ENCODE results near the gene TNFRSF4.

Gene TNFRSF4

GRCh38 chr1:1245178-1245816, 31.3 kb upstream of the TNFRSF4 start:
- no peak for DNase-seq

GRCh38 chr1:1244192-1244811, 30.3 kb upstream of the TNFRSF4 start:
- DNase-seq = no peak

DNA sequence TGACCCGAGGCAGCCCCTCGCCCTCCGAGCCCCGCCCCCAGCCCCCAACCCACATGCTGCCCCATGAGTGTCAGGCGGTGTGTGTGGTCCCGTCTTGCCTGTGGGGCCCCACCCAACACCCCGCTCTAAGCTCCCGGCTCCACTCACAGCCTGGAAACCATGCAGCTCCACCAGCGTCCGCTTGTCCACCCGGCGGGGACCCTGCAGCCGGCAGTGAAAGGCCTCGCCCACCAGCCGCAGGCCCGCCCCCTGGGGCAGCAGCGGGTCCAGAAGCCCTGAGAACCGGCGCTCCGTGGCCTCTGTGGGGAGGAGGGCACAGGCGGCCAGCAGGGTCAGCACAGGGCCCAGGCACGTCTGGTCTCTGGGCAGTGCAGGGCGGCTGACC, 29.8 kb upstream of the TNFRSF4 start:
- no peak for DNase-seq

DNA sequence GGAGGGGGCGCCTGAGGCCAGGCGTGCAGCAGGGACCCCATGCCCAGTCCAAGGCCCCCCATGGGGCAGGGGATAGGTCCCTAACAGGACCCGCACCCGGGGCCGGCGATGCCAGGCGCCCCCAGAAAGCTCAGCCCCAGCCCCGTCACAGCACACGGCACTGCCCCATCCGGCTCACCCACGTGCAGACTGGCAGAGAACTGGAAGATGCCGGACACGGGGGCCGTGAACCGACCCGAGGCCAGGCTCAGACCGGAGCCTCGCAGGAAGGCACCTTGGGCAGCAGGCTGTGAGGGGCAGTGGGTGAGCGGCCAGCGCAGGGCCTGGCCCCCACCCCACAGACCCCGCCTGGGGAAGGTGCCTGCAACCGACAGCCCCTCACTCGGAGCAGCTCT, 29.3 kb upstream of the TNFRSF4 start:
- no peak for DNase-seq

GRCh38 chr1:1242461-1243265, 28.7 kb upstream of the TNFRSF4 start:
- no peak for DNase-seq

- DNase-seq = no peak
These were observed 27.8 kb upstream of the TNFRSF4 start for GRCh38 chr1:1241588-1242219.

DNA sequence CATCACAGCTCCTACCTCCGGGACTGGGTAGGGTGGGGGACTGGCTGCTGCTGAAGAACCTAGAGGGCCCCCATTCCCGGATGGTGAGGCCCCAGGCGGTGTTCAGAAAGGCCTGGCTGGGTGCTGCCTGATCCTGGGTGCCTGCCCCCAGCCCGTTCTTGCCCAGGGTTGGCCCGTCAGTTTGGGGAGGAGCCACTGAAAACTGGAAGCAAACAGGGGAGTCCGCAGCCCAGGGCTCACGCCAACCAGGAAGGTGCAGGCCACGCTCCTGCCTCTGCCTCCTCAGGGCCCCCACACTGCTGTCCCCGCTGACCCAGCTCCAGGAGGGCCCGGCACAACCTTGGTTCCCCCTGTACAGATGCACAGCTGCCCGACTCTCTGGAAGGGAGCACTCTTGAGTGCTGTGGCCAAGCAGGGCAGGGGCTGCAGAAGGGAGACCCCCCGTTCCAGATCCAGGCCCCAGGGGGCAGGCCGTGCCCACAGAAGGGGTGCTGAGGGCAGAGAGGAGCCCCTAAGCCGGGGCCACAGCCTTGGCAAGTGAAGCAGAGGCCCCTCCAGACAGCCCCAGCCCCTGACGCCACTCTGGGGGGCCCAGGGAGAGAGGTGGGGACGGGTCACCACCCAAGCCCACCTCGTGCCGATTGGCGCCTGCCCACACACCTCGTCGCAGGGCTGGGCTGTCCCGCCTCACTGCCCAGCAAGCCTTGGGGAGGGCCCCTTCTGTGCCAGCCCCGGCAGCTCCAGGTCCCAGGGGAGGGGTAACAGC, 27.1 kb upstream of the TNFRSF4 start:
- DNase-seq = no peak

GRCh38 chr1:1240348-1240732, 26.4 kb upstream of the TNFRSF4 start:
- DNase-seq = no peak

DNA sequence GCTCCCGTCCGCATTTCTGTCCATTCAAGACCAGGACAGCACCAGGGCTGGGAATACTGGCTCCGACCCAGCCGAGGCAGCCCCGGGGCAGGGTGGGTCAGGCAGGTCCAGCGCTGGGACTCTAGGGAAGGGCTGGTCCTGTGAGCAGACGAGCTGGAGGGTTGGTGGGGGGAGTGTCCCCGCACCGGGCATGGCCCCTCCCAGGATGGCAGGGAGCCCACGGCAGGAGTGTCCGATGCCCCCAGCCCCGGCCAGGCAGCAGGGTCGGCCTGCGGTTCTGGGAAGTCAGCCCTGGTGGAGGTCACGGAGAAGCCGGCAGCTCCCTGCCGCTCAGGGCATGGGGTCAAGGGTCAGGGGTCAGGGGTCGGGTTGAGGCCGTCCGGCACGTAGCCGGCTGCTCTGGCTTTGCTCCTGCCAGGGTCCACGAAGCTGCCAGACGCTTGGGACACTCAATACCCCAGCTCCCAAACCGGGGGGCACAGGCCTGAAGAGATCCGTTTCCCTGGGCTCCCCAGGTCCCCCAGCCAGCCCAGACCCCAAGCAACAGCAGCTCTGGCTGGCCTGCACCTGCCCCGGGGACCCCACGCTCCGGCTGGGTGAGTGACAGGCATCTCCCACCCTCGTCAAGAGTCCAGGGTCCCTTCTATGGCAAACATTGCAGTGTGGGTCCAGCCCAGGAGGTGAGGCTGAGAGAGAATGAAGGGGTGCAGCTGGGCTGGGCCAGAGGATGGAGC, 25.8 kb upstream of the TNFRSF4 start:
- DNase-seq = no peak

GRCh38 chr1:1239227-1239613, 25.3 kb upstream of the TNFRSF4 start:
- DNase-seq = no peak

DNA sequence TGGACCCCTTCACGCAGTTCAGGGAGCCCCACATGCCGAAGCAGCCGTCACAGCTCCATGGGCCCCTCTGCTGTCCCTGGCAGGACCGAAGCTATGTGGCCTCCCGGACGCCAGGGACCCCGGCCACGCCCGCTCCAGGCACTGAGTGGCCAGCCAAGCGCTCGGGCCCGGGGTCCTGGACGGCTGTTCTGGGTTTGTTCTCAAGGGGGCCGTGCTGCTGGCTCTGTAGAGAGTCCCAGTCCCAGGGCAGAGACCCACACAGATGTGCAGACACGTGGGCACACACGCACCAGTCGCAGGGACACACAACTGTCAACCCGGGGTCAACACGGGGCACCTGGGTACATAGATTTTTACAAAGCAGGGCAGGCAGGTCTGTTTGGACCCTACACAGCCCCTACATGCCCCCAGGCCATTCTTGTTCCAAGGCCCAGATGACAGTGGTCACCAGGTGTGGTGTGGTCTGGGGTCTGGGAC, 24.8 kb upstream of the TNFRSF4 start:
- DNase-seq = no peak

DNA sequence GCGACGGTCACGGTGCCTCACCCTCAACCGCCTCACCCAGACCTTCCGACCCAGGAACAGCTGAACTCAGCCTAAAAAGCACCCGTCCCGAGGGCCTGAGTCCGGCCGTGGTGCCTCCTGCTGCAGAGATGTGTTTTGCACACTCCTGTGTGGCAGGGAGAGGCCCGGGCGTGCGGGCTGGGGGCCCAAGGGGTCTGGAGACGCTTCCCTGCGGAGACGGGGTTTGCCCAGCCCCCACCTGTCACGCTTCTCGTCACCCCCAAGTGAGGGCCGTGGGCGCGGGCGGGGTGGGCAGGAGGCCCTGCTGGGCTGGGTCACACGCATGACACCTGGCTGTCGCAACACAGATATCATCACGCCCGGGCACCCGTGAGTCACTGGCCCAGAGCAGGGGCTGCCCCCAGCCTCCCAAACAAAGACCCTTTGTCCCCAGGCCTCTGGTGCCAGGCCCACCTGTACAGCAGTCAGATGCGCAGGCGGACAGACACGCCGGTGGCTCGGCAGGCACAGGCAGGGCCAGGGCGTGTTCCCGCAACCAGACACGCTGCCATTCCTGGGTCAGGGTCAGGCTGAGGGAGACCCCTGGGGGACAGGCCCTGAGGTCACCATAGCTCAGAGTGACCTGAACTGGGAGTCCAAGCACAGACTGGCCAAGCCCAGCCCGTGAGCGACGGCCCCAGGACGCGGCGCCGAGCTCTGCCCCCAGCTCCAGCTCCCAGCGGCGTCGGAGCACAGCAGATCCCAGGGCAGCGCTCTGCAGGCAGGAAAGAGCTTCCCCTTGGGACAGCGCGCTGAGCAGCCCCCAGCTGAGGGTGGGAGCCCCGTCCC, 24.1 kb upstream of the TNFRSF4 start:
- no peak for DNase-seq

DNA sequence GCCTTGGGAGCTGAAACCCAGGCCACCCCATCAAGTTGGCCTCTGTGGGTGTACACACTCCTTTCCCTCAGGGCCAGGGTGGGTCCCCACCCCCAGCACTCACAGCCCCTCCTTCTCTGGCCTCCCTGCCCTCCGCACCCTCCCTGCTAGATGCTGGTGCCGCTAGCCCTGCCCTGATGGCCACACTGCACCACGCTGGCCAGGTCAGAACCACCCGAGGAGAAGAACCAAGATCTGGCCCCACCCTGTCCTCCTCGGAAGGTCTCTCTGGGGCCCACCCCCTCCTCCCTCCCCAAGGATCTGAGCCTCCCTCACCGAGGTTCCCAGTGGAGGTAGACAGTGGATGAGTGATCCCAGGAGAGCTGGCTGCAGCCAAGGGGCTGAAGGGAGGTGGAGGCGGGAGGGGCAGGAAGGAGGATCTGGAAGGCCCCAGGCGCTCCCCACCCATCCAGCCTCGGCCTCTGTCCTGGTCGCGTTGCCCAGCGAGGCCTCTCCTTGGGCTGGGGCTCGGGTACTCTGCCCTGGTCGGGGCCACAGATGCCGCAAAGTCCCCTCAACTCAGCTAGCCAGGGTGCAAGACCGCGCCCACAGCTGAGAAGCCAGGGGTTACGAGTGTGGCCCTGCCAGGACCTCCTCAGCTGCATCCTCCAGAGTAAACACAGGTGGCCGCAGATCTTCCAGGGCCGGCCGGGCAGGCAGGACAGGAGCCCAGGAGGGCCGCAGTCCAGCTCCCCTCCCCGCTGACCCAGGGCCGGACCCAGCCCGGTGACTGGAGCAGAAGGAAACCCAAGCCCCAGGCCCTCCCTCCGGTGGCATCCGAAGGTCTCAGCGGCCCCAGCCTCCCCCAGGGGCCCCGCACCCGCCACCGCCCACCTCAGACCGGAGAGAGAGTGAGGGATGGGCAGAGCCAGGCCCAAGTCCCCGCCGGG, 23.3 kb upstream of the TNFRSF4 start:
- DNase-seq = no peak

DNA sequence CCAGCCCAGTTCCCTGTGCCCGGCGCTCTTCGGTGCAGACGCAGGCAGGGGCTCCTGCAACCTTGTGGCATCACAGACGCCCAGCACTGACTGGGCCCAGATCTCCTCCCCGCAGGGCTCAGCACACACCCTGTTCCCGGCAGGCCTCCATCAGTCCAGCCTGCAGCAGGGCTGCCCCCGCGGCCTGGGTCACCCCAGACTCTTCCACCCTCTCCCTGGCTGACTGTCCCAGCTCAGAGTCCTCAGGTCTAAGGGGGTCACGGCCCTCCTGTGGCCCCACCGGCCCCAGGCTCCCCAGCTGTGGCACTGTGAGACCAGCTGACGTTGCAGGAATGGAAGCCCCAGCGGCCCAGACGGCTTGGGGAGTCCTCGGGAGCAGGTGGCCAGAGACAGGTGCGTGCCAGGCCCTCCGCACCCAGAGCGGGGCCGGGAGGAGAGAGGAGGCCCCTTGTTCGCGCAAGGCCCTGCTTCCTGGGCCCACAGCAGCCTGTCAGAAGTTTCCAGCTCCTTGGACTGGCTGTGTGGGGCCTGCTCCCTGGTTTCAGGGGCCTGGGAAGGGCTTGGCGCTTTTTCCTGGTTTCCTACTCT, 22.3 kb upstream of the TNFRSF4 start:
- no peak for DNase-seq

- no peak for DNase-seq
These were observed 21.2 kb upstream of the TNFRSF4 start for GRCh38 chr1:1235016-1235744.

GRCh38 chr1:1234180-1234808, 20.3 kb upstream of the TNFRSF4 start:
- no peak for DNase-seq

GRCh38 chr1:1233567-1233892, 19.6 kb upstream of the TNFRSF4 start:
- no peak for DNase-seq

DNA sequence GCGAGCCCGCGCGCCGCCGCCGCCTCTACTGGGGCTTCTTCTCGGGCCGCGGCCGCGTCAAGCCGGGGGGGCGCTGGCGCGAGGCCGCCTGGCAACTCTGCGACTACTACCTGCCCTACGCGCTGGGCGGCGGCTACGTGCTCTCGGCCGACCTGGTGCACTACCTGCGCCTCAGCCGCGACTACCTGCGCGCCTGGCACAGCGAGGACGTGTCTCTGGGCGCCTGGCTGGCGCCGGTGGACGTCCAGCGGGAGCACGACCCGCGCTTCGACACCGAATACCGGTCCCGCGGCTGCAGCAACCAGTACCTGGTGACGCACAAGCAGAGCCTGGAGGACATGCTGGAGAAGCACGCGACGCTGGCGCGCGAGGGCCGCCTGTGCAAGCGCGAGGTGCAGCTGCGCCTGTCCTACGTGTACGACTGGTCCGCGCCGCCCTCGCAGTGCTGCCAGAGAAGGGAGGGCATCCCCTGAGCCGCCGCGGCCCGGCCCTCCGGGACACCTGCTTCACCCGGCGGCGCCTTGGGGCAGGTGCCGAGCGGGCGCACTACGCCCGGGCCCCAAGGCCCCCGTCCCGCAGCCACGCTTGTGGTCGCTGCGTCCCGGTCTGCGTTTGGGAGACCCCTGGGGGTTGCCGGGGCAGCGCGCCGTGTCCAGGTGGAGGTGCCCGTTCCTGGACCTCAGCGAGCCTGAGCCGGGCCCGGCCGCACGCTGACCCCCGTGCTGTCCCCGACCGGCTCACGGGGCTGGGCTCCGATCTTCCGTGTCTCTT, 19.0 kb upstream of the TNFRSF4 start:
- no peak for DNase-seq

Measured in T-helper 1 cell (primary cell).